ENCODE results near the gene ATG2A.

DNA sequence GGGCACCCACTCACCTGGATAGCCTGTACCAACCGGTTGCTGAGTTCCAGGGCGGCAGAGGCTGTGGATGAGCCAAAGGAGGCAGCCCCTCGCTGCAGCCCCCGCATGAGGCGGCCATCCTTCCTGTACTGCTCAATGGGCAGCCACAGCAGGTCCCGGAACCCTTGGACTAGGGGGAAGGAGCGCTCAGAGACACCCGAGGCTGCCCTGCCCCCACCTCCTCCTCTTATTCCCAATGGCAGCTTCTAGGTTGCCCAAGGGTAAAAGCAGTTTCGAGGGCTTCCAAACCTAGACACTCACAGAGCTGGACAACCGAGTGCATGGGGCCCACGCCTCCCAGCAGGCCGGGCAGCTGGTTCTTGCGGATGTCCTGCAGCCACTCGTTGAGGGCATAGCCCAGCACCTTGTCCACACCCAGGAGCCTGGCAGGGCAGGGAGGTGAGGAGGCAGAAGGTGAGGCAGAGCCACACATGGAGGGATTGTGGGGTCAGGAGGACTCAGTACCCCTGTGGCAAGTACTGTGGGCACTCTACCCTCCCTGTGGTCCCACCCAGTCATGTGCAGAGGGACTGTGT, 20.5 kb downstream of the ATG2A start:
- no peak for TF ChIP-seq POLR2AphosphoS5 (IDR thresholded peaks at IDR 0.05; ENCODE audit: insufficient read depth, low read depth, low read length)
- no peak for TF ChIP-seq POLR2A (IDR thresholded peaks at IDR 0.05; ENCODE audit: low read depth, low read length)
- TF ChIP-seq, protein P1, sequence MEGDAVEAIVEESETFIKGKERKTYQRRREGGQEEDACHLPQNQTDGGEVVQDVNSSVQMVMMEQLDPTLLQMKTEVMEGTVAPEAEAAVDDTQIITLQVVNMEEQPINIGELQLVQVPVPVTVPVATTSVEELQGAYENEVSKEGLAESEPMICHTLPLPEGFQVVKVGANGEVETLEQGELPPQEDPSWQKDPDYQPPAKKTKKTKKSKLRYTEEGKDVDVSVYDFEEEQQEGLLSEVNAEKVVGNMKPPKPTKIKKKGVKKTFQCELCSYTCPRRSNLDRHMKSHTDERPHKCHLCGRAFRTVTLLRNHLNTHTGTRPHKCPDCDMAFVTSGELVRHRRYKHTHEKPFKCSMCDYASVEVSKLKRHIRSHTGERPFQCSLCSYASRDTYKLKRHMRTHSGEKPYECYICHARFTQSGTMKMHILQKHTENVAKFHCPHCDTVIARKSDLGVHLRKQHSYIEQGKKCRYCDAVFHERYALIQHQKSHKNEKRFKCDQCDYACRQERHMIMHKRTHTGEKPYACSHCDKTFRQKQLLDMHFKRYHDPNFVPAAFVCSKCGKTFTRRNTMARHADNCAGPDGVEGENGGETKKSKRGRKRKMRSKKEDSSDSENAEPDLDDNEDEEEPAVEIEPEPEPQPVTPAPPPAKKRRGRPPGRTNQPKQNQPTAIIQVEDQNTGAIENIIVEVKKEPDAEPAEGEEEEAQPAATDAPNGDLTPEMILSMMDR (IDR thresholded peaks at IDR 0.05; ENCODE audit: extremely low read depth in 1 of 2, insufficient read depth in 1 of 2, low read depth in 1 of 2, low read length in 2 of 2), result no peak
- TF ChIP-seq EZH2 (IDR thresholded peaks at IDR 0.05; ENCODE audit: borderline replicate concordance, low read depth, low read length, severe bottlenecking), result no peak
- TF ChIP-seq, protein P2, sequence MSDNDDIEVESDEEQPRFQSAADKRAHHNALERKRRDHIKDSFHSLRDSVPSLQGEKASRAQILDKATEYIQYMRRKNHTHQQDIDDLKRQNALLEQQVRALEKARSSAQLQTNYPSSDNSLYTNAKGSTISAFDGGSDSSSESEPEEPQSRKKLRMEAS (IDR thresholded peaks at IDR 0.05; ENCODE audit: insufficient read depth, insufficient read length), result no peak
- no peak for TF ChIP-seq GATA2 (IDR thresholded peaks at IDR 0.05; ENCODE audit: insufficient read depth, insufficient read length, low read depth, low read length)
- TF ChIP-seq FOS (IDR thresholded peaks at IDR 0.05; ENCODE audit: borderline replicate concordance, insufficient read depth, low read length), result no peak
- TF ChIP-seq JUN (IDR thresholded peaks at IDR 0.05; ENCODE audit: borderline replicate concordance, insufficient read depth, insufficient read length, low read depth), result no peak
- TF ChIP-seq MYC (IDR thresholded peaks at IDR 0.05; ENCODE audit: low read depth, low read length), result no peak
